Pancreas (tissue), 10 donors: ENCODE data around the gene SPTBN1. TPM values are rescaled to one million over a fixed set of nuclear protein-coding genes. Genes with fewer than 3 reads are reported as not detected.

Experiments
- ATAC-seq, 4 donors: fragments of 200-7000 bp; cut with Tn5 transposase; one replicate each; pipeline versions ENCODE4 v1.8.0 to v1.9.1; 2020; ENCODE audit warnings: mild to moderate bottlenecking in 4 of 4, moderate library complexity in 4 of 4
- DNase-seq, 6 donors: peaks; one replicate each; pipeline ENCODE4 v3.0.0-alpha.2; 2020
- FAIRE-seq: peaks from 2 replicates; lab custom pipeline; 2012; peaks lifted over from hg19 to GRCh38; lab: Jason Lieb, UNC
- H3K27ac ChIP-seq, 4 donors: fragments of 200-600 bp; sonication (generic); 1 replicate in 3 of 4; 2 replicates in 1 of 4; pipeline versions ENCODE4 v1.5.0 to v1.8.0; 2020
- H3K27me3 ChIP-seq, 4 donors: fragments of 200-600 bp; one replicate each; pipeline ENCODE4 v1.8.0; 2021
- H3K36me3 ChIP-seq, 3 donors: fragments of 200-600 bp; sonication (generic) in 1 of 3; one replicate each; pipeline versions ENCODE4 v1.5.0 to v1.8.0; 2020 to 2021
- H3K4me1 ChIP-seq, 3 donors: fragments of 200-600 bp; one replicate each; pipeline ENCODE4 v1.8.0; 2021
- H3K4me3 ChIP-seq, 4 donors: fragments of 200-600 bp; sonication (generic) in 2 of 4; one replicate each; pipeline versions ENCODE4 v1.5.0 to v1.8.0; 2020 to 2021
- H3K9me3 ChIP-seq, 4 donors: fragments of 200-600 bp; one replicate each; pipeline ENCODE4 v1.8.0; 2021
- CTCF ChIP-seq, 4 donors: fragments of 200-600 bp; sonication (generic) in 3 of 4; IDR thresholded peaks; one replicate each; pipeline versions ENCODE4 v1.5.0 to v1.8.0; 2021; ENCODE audit warnings: antibody characterized with exemption in 4 of 4
- WGBS, 2 donors: extraction: QIAGEN DNeasy Blood & Tissue Kit; methylation state at CpG; one replicate each; pipeline ENCODE4 v1.1.7; 2013; 5-methylcytosine and 5-hydroxymethylcytosine counted together
- intact Hi-C, 3 donors: fragments of 100-400 bp; cut with DNase I; formaldehyde crosslinking; loops; one replicate each; pipeline versions ENCODE4 v1.11.1 to v1.14.2; 2022
- polyA plus RNA-seq, 2 donors: library from polyadenylated mRNA; stranded (reverse); fragments of 200-250 nt; gene quantifications; one replicate each; pipeline ENCODE4 v1.2.3, GENCODE V29; 2013
- total RNA-seq, 6 donors: library from RNA; stranded (reverse); fragmentation: NEBNext Ultra II Directional in 4 of 6; extraction: Animal tissue kit (Norgen Biotek cat#: 25700) in 4 of 6; gene quantifications; one replicate each; pipeline versions ENCODE4 v1.2.1 to v1.2.4, GENCODE V29; 2021 to 2023
- donor health status: healthy with polysubstance abuse.
- donor health status: DM: no; HTN: no; CAD: no; lungs with moderate emphysema.
- donor health status: DM: no; HTN: no; CAD: no.
- donor health status: control.
- donor health status: control.
- donor health status: Bipolar disorder and iron deficiency.
- donor health status: DM: yes; HTN: yes; CAD: no.
- donor health status: DM: no; HTN: no; CAD: no.
- donor health status: DM: no; HTN: no; CAD: no.
- donor health status: DM: yes; HTN: yes; CAD: no.

SPTBN1 gene
- total and polyA plus RNA-seq, 8 donors = 43.8 to 192 (median 84.4) TPM

- WGBS, 2 donors = 30 to 32% methylated on average over 4 of the region's 4 CpGs
- intact Hi-C loops = no loop called here
- no peak for TF ChIP-seq CTCF (IDR thresholded peaks at IDR 0.05)
- no peaks in the 10 kb centered on the region for H3K36me3 ChIP-seq
- peaks cover 13 to 37% (median 21%) of the 10 kb centered on the region in 3 donors for H3K4me1 ChIP-seq
- DNase-seq = peak in 2 of 6 donors; percentile 36 to 39
- peak; percentile 5 for FAIRE-seq
- no peaks in the 10 kb centered on the region for H3K9me3 ChIP-seq
- peak overlapping the region in 3 of 4 donors; percentile 19 to 77 (median 76) for H3K27ac ChIP-seq
- ATAC-seq = peak in 3 of 4 donors; percentile 62 to 69 (median 63)
- H3K27me3 ChIP-seq = no peaks in the 10 kb centered on the region
- H3K4me3 ChIP-seq = no peak overlapping the region
Observed at GRCh38 chr2:54549917-54550518, 93.9 kb downstream of the SPTBN1 start.

DNA sequence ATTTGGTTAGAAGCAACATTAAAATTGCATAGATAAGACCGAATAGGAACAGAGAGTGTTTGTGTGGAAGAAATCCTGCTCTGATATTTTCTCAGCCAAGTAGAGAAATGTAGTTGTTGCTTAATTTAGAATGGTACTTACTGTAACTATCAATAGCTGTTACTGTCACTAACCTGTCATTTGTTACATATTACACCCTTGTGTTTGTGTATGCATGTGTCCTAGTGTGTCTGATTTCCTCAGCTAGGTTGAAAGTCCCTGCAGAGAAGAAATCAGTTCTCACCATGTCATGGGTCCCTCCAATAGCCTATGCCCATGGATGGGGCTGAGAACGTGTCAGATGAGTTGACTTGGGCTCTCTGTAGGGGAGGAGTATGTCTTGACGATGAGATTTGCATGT lies 94.4 kb downstream of the SPTBN1 start:
- no peak for DNase-seq
- WGBS, 2 donors = 41% methylated on average over 3 of the region's 3 CpGs
- Histone ChIP-seq H3K4me3 (no peak overlapping the region), H3K27me3 (no peaks in the 10 kb centered on the region), H3K4me1 (peaks cover 13 to 36% (median 21%) of the 10 kb centered on the region in 3 donors), H3K9me3 (no peaks in the 10 kb centered on the region), H3K36me3 (no peaks in the 10 kb centered on the region), H3K27ac (peak overlapping the region; percentile 19 to 77 (median 58))
- intact Hi-C loops = no loop called here
- TF ChIP-seq CTCF (IDR thresholded peaks at IDR 0.05) = no peak
- ATAC-seq = no peak
- no peak for FAIRE-seq

DNA sequence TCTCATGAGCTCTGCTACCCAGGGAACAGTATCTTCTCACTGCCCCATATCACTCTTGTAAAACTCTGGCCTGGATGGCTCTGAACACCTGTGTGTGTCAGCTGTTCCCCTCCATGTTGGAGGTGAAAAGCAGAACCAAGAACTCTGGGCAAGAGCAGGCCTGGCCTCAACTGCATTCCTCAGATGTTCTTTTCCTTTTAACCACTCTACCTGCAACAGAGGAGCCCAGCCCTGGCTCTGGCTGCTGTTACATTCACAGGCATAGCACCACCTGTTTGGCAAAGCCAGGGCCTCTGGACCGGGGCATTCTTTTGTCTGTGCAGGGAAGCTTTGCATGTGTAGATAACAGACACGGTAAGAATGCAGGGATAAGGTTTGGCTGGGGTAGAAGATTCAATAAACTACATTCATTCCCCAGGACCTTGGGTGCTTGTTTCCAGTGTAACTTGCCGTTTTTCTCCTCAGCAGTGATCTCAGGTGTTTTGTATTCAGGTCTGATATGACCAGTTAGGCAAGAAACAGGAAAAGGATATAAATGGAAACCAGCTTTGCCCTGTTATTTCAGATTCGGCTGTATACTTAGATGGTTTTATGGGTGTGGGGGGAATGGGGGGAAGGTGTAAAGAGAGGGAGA lies 95.1 kb downstream of the SPTBN1 start:
- FAIRE-seq = no peak

DNA sequence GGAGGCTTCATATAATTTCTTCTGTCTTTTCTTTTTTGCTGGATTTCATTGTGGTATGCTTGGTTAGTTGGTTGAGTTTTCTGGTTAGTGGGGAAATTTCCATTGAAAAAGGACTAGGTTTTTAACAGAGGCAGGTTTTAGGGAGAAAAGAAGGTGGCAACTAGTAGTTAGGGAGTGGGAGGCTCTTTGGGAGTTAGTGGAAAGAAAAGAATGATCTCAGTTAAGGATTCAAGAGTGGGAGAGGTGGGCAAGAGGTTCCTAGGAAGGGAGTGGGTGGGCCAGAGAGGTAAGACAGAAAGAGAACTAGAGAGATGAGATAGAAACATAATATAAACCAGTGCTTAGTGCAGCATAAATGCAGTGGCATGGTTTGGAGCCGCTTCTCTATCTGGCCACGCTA lies 96.9 kb downstream of the SPTBN1 start:
- Histone ChIP-seq H3K36me3 (no peaks in the 10 kb centered on the region), H3K9me3 (no peaks in the 10 kb centered on the region), H3K4me3 (no peak overlapping the region), H3K4me1 (peaks cover 13 to 35% (median 21%) of the 10 kb centered on the region in 3 donors), H3K27me3 (no peaks in the 10 kb centered on the region), H3K27ac (no peak overlapping the region)
- DNase-seq = no peak
- no peak for TF ChIP-seq CTCF (IDR thresholded peaks at IDR 0.05)
- intact Hi-C loops = no loop called here
- no peak for FAIRE-seq
- WGBS, 2 donors = 91 to 92% methylated on average over 2 of the region's 2 CpGs
- no peak for ATAC-seq

More for the DNA sequence above, 95.1 kb downstream of the SPTBN1 start:
- Histone ChIP-seq H3K4me1 (peaks cover 13 to 35% (median 21%) of the 10 kb centered on the region in 3 donors), H3K27me3 (no peaks in the 10 kb centered on the region), H3K27ac (peak overlapping the region; percentile 19 to 77 (median 58)), H3K36me3 (no peaks in the 10 kb centered on the region), H3K9me3 (no peaks in the 10 kb centered on the region), H3K4me3 (no peak overlapping the region)
- TF ChIP-seq CTCF (IDR thresholded peaks at IDR 0.05) = no peak
- ATAC-seq (peak; percentile 76 to 85 (median 82)), DNase-seq (peak; percentile 55 to 70 (median 58))
- 10 to 11% methylated on average over 4 of the region's 4 CpGs for WGBS, 2 donors
- intact Hi-C loops = no loop called here

DNA sequence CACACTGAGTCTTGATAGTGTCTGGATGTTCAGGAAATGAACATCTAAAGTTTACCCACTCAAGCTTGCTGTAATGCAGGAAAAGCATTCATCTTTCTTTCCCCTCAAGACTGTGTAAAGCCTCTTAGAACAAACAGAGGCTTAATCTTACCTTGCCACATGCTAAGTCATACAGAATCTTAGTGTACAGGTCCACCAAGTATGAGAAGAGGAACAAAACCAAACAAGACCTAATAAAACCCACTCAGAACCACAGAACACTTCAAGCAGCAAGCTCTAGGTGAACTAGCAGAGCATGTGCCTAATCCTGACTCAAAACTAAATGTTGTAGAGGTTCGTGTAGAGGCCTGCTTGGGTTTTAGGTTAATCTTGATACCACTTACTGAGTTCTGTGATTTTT lies 97.6 kb downstream of the SPTBN1 start:
- no peak for ATAC-seq
- no peak for FAIRE-seq
- Histone ChIP-seq H3K36me3 (no peaks in the 10 kb centered on the region), H3K4me1 (peaks cover 13 to 33% (median 21%) of the 10 kb centered on the region in 3 donors), H3K4me3 (no peak overlapping the region), H3K27ac (no peak overlapping the region), H3K27me3 (no peaks in the 10 kb centered on the region), H3K9me3 (no peaks in the 10 kb centered on the region)
- intact Hi-C loops = no loop called here
- no peak for TF ChIP-seq CTCF (IDR thresholded peaks at IDR 0.05)
- WGBS, 2 donors = 83 to 85% methylated on average over 1 of the region's 1 CpG
- DNase-seq = no peak
